ENCODE data around the gene JAZF1.
A peak's percentile ranks its signal among the peaks of the same experiment; 100 is the strongest.

The JAZF1 gene

DNA sequence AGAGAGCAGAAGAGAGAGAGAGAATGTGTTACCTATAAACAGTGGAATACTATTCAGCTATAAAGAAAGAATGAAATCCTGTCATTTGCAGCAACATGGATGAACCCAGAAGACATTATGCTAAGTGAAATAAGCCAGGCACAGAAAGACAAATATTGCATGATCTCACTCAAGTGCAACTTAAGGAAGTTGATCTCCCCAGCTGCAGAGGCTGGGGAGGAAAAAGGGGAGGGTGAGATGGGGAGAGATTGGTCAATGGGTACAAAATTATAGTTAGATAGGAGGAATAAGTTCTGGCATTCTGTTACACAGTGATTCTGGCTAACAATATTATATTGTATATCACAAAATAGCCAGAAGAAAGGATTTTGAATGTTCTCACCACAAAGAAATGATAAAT lies 11.2 kb upstream of the JAZF1 start:
- H3K27ac ChIP-seq (replicated peaks): no peak overlapping the region
- H3K27me3 ChIP-seq (ENCODE audit: insufficient read depth, poor library complexity, severe bottlenecking): no peaks in the 10 kb centered on the region
- H3K4me3 ChIP-seq (replicated peaks; ENCODE audit: insufficient read depth, low read length): no peak overlapping the region
- peak; percentile 52 to 53 for DNase-seq (ENCODE audit: low read depth in 1 of 2, low spot score in 1 of 2)
- TF ChIP-seq GABPA (IDR thresholded peaks at IDR 0.05; ENCODE audit: low read depth) (no peak), SPI1 (IDR thresholded peaks at IDR 0.05; ENCODE audit: borderline replicate concordance, low read depth) (no peak)
- TF ChIP-seq, protein P1, sequence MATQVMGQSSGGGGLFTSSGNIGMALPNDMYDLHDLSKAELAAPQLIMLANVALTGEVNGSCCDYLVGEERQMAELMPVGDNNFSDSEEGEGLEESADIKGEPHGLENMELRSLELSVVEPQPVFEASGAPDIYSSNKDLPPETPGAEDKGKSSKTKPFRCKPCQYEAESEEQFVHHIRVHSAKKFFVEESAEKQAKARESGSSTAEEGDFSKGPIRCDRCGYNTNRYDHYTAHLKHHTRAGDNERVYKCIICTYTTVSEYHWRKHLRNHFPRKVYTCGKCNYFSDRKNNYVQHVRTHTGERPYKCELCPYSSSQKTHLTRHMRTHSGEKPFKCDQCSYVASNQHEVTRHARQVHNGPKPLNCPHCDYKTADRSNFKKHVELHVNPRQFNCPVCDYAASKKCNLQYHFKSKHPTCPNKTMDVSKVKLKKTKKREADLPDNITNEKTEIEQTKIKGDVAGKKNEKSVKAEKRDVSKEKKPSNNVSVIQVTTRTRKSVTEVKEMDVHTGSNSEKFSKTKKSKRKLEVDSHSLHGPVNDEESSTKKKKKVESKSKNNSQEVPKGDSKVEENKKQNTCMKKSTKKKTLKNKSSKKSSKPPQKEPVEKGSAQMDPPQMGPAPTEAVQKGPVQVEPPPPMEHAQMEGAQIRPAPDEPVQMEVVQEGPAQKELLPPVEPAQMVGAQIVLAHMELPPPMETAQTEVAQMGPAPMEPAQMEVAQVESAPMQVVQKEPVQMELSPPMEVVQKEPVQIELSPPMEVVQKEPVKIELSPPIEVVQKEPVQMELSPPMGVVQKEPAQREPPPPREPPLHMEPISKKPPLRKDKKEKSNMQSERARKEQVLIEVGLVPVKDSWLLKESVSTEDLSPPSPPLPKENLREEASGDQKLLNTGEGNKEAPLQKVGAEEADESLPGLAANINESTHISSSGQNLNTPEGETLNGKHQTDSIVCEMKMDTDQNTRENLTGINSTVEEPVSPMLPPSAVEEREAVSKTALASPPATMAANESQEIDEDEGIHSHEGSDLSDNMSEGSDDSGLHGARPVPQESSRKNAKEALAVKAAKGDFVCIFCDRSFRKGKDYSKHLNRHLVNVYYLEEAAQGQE (IDR thresholded peaks at IDR 0.05; ENCODE audit: insufficient replicate concordance, low read depth): no peak

DNA sequence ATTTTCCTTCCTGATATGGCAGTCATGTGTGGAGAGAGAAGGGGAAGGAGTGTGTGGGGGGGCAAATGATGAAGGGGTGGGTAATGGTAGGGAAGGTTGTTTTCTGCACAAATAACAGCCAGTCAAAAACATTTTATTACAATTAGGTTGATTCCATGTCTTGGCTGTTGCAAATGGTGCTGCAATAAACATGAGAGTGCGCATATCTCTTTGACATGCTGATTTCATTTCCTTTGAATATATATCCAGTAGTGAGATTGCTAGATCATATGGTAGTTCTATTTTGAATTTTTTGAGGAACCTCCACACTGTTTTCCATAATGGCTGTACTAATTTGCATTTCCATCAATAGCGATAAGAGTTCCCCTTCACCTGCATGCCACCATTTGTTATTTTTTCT lies 10.6 kb upstream of the JAZF1 start:
- no peaks in the 10 kb centered on the region for H3K27me3 ChIP-seq (ENCODE audit: insufficient read depth, poor library complexity, severe bottlenecking)
- TF ChIP-seq SPI1 (IDR thresholded peaks at IDR 0.05; ENCODE audit: borderline replicate concordance, low read depth) (no peak), GABPA (IDR thresholded peaks at IDR 0.05; ENCODE audit: low read depth) (no peak), POLR2AphosphoS5 (IDR thresholded peaks at IDR 0.05; ENCODE audit: low read depth) (no peak)
- TF ChIP-seq, protein P2, sequence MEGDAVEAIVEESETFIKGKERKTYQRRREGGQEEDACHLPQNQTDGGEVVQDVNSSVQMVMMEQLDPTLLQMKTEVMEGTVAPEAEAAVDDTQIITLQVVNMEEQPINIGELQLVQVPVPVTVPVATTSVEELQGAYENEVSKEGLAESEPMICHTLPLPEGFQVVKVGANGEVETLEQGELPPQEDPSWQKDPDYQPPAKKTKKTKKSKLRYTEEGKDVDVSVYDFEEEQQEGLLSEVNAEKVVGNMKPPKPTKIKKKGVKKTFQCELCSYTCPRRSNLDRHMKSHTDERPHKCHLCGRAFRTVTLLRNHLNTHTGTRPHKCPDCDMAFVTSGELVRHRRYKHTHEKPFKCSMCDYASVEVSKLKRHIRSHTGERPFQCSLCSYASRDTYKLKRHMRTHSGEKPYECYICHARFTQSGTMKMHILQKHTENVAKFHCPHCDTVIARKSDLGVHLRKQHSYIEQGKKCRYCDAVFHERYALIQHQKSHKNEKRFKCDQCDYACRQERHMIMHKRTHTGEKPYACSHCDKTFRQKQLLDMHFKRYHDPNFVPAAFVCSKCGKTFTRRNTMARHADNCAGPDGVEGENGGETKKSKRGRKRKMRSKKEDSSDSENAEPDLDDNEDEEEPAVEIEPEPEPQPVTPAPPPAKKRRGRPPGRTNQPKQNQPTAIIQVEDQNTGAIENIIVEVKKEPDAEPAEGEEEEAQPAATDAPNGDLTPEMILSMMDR (IDR thresholded peaks at IDR 0.05; ENCODE audit: insufficient read depth, low read length): no peak
- TF ChIP-seq, protein P1 (IDR thresholded peaks at IDR 0.05; ENCODE audit: insufficient replicate concordance, low read depth): no peak
- no peak for DNase-seq (ENCODE audit: low read depth in 1 of 2, low spot score in 1 of 2)
- H3K27ac ChIP-seq (replicated peaks): no peak overlapping the region
- no peak overlapping the region for H3K4me3 ChIP-seq (replicated peaks; ENCODE audit: insufficient read depth, low read length)

DNA sequence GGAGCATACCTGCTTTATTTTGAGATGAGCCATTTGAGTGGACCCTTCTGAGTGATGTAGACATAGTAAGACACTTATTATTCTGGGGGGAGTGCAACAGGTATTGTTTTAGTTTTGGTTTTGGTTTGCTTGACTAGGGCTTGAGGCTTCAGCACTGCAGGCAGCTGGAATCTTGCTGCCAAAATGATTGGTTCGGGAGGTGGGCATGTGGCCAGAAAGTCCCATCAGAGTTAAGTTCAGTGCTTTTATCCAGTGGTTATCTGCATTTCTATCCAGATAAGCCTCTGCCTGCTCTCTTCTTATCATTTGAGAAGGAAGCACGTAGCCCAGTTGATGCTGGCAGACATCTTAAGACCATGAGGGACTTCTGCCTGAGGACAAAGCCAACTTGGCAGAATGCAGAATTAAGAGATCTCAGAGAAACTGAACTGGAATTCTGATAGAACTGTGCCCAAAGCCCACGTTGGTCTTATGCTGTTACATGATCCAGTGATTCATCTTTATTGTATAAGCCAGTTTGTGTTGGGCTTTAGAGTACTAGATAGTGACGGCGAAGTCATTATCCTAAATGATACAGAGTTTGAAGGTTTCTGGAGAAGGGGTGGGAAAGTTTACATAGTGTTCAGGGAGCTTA lies 9.6 kb upstream of the JAZF1 start:
- no peak overlapping the region for H3K27ac ChIP-seq (replicated peaks)
- TF ChIP-seq, protein P2 (IDR thresholded peaks at IDR 0.05; ENCODE audit: insufficient read depth, low read length): no peak
- TF ChIP-seq SPI1 (IDR thresholded peaks at IDR 0.05; ENCODE audit: borderline replicate concordance, low read depth) (no peak), GABPA (IDR thresholded peaks at IDR 0.05; ENCODE audit: low read depth) (no peak), POLR2AphosphoS5 (IDR thresholded peaks at IDR 0.05; ENCODE audit: low read depth) (no peak)
- TF ChIP-seq, protein P1 (IDR thresholded peaks at IDR 0.05; ENCODE audit: insufficient replicate concordance, low read depth): no peak
- H3K27me3 ChIP-seq (ENCODE audit: insufficient read depth, poor library complexity, severe bottlenecking): no peaks in the 10 kb centered on the region
- no peak for DNase-seq (ENCODE audit: low read depth in 1 of 2, low spot score in 1 of 2)
- H3K4me3 ChIP-seq (replicated peaks; ENCODE audit: insufficient read depth, low read length): no peak overlapping the region

All from HL-60 (cell line).